GM19351 (cell line): ENCODE results near the gene UBE2K.
"Not testable (repeated sequence)": the region's sequence is repeated elsewhere in the genome, so short reads cannot be mapped to it uniquely, and the experiment has no call there.

Source experiments
- ATAC-seq: cut with Tn5 transposase; IDR thresholded peaks from one replicate; pipeline ENCODE4 v1.9.1; 2021; ENCODE audit warnings: mild to moderate bottlenecking, moderate library complexity; ENCODE audit not compliant: unreplicated experiment

The UBE2K gene, protein sequence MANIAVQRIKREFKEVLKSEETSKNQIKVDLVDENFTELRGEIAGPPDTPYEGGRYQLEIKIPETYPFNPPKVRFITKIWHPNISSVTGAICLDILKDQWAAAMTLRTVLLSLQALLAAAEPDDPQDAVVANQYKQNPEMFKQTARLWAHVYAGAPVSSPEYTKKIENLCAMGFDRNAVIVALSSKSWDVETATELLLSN

DNA sequence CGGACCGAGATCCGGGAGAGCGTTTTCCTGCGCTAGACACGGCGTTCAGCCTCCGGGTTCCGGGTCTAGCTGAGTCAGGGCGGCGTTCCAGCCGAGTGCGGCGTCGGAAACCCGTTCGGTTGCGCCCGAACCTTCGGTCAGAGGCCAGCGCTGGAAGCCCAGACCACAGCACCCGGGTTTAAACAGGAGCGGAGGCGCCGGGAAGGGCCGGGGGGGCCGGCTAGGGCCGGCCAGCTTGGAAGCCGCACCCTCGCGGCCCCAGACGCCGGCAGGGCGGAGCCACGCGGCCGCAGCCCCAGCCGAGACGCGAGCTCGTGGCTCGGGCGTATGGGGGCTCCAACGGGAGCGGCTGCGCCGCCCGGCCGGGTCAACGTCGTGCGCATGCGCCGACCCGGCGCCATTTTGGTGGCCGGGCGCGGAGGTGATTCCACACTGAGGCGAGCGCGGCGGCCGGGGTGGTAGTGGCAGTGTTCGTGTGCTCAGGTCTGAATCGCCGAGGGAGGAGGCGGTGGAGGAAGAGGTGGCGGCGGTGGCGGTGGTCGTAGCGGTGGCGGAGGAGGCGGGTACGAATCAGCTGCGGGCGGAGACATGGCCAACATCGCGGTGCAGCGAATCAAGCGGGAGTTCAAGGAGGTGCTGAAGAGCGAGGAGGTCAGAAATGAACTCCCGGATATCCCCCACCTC lies at the start of gene UBE2K:
Gene UBE2K, plus strand, starts transcription at position 397 of the 684 bp plus-strand sequence. Its CDS starts 192 bp downstream, at position 589.
- ATAC-seq = peak; percentile 81

DNA sequence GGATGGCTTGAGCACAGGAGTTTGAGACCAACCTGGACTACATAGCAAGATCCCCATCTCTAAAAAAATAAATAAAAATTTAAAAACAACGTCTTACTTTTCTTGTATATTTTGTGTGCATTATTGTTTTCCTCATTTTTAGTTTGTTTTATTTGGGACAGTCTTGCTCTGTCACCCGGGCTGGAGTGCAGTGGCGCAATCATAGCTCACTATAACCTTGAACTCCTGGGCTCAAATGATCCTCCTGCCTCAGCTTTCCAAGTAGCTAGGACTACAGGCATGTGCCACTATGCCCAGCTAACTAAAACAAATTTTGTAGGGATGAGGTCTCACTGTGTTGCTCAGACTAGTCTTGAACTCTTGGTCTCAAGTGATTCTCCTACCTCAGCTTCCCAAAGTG lies 49.7 kb upstream of the UBE2K start:
- ATAC-seq = no peak

DNA sequence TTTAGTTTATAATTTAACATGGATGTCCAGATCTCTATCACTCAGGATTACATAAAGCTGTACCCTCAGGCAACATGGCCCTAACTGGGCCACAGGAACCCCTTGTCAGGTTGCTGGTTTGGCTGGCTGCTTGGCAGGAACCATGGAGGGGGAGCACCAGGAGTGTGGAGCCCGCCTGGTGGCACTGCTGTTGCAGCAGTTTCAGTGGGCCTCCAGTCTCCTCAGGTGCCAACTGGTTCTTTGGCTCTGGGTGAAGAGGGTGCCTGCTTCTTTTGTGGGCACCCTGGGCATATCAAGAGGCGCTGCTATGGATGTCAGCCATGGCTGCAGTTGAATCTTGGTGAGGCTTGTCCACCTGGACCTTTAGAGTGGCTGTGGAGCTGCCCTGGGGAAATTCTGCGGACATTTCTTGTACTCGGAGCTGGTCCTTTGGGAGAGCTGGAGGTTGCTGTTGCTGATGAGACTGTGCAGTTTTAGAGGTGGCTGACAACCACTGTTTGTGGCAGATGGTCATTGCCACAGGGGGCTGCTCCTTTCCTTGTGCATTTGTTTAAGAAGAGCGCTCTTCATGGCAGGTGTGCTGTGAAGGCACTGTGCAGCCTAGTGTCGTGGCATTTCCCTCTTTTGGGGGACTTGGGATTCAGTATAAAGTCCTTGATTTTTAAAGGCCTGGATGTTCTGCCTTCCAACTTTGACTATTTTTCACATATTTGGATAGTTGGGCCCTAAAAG lies 48.9 kb upstream of the UBE2K start:
- ATAC-seq = no peak

DNA sequence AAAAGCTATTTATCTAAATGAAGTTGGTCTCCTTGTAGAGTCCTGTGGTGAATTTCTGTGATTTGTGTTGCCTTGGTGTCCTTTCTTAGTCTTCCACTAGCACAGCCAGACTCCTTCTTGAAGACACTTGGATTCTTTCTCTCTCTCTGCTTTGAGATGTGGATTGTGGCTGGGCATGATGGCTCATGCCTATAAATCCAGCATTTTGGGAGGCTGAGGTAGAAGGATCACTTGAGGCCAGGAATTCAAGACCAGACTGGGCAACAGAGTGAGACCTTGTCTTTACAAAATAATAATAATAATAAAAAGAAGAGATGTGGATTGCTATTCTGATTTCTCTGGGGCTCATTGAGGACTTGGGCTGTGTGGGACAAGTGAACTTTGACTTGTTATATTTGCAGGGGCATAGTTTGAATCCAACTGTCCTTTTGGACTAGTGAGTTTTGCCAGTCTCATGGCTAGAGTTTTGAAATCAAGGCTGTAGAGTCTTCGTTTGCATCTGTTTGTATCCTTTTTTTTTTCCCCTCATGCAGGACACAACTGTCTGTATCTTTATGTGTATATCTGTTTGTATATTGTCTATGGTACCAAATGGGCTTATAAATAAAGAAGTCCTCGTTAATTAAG lies 48.2 kb upstream of the UBE2K start:
- no peak for ATAC-seq

DNA sequence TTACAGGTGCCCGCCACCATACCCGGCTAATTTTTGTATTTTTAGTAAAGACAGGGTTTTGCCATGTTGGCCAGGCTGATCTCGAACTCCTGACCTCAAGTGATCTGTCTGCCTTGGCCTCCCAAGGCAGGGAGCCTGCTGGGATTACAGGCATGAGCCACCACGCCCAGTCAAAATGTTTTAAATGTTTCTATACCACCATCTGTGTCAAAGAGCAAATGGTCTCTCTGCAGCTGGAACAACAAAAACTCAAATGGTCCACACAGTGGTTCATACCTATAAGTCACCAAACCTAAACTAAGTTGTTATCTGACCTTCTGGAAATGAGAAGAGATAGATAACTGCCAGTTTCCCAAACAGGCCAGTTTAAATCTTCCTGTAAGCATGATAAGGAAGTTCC lies 46.4 kb upstream of the UBE2K start:
- ATAC-seq = not testable (repeated sequence)

DNA sequence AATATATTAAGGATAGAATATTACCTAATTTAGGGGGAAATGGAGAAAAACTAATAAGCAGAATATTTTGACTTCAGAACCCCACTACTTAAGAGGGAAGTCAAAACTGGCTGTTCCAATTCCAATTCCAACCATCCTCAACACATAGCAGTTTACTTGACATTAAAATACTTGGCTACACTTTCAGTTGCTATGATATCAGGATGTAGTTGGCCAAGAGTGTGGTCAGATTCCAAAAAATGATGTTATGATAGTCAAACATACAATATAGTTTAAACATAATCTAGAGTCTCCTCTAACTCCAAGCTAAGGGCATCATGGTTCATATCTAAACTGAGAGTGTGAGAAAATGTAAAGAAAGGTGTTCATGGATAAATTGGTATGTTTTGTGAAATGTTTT lies 42.7 kb upstream of the UBE2K start:
- no peak for ATAC-seq

DNA sequence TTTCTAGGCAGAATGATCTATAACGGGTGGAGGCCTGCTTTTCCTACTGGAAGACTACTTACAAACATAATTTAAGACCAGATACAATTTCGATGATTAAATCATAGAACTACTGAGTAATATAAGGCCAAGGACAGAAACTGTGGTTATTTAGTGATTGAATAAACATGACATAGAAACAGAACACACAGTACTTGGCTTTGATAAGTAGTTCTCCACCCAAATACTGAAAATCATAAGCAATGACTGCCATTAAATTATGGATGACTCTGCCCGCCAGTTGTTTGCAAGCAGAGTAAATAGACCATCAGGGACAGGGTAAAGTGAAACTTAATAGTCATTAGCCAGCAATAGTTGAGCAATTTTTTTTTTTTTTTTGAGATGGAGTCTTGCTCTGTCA lies 42.1 kb upstream of the UBE2K start:
- no peak for ATAC-seq

DNA sequence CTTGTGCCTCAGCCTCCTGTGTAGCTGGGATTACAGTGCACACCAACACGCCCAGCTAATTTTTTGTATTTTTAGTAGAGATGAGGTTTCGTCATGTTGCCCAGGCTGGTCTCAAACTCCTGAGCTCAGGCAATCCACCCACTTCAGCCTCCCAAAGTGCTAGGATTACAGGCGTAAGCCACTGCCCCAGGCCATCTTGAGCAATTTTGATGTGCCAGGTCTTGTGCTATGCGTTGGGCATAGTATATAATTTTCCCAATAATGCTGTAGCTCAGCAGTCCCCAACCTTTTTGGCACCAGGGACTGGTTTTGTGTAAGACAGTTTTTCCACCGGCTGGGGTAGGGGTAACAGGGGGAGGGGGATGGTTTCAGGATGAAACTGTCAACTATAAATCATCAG lies 41.3 kb upstream of the UBE2K start:
- ATAC-seq = not testable (repeated sequence)

DNA sequence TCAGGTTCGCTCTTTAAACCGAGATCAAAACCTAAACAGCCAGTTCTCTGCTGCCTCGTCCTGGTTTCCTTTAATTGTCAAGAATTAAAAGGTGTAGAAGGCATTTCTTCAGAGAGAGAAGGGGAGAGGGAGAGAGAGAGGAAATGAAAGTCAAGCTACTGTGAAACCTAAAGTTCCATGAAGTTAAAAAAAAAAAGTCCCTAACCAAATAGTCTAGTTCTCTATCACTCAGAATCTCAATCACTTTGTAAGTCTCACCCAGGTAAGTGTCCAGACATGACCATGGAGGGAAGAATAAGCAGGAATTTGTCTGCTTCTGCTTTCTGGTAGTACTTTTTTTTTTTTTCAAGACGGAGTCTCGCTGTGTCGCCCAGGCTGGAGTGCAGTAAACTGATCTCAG lies 40.5 kb upstream of the UBE2K start:
- ATAC-seq = peak; percentile 76

DNA sequence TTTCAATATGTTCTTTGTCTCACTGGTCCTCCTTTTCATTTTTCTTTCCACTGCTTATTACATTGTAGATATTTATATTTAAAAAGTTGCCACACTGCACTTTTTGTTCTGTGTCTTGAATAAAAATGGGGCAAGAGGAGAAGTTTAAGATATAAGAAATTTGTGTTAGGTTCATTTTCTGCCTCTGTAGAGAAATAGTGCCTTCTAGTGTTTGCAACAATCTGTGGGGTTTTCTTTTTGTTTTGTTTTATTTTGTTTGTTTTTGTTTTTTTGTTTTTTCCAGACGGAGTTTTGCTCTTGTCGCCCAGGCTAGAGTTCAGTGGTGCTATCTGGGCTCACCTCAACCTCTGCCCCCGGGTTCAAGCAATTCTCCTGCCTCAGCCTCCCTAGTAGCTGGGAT lies 39.2 kb upstream of the UBE2K start:
- ATAC-seq = no peak

DNA sequence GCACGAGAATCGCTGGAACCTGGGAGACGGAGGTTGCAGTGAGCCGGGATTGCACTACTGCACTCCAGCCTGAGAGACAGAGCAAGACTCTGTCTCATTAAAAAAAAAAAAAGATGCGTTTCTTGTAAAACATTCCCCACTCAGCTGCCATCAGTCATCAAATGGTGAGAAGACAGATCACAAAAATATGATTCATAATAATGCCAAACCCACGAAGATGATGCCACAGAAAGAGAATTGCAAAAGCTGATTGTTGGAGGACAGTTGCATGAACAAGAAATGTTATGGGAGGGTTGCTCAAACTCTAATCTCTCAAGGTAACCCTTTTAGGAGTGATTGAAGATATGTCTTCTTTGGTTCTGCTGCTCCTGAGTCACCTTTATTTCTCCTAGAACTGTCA lies 37.9 kb upstream of the UBE2K start:
- ATAC-seq = no peak

DNA sequence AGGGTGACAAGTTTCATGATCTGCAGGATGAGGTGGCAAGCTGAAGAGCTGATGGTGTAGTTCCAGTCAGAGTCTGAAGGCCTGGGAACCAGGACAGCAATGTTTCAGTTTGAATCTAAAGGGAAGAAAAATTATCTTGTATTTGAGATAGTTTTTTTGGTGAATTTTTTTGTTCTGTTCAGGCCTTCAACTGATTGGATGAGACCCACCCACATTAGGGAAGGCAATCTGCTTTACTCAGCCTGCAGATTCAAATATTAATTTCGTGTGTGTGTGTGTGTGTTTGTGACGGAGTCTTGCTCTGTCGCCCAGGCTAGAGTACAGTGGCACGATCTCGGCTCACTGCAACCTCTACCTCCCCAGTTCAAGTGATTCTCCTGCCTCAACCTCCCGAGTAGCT lies 37.2 kb upstream of the UBE2K start:
- ATAC-seq = no peak

DNA sequence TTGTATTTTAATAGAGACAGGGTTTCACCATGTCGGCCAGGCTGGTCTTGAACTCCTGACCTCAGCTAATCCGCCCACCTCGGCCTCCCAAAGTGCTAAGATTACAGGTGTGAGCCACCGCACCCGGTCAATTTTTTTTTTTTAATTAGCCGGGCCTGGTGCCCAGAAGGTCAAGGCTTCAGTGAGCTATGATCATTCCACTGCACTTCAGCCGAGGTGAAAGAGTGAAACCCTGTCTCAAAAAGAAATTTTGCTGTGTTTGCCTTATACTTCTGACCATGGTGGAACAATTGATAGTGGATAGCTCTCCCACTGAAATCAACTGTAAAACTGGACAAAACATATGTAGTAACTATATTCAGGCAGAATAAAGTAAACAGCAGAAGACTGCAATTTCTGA lies 35.3 kb upstream of the UBE2K start:
- no peak for ATAC-seq

DNA sequence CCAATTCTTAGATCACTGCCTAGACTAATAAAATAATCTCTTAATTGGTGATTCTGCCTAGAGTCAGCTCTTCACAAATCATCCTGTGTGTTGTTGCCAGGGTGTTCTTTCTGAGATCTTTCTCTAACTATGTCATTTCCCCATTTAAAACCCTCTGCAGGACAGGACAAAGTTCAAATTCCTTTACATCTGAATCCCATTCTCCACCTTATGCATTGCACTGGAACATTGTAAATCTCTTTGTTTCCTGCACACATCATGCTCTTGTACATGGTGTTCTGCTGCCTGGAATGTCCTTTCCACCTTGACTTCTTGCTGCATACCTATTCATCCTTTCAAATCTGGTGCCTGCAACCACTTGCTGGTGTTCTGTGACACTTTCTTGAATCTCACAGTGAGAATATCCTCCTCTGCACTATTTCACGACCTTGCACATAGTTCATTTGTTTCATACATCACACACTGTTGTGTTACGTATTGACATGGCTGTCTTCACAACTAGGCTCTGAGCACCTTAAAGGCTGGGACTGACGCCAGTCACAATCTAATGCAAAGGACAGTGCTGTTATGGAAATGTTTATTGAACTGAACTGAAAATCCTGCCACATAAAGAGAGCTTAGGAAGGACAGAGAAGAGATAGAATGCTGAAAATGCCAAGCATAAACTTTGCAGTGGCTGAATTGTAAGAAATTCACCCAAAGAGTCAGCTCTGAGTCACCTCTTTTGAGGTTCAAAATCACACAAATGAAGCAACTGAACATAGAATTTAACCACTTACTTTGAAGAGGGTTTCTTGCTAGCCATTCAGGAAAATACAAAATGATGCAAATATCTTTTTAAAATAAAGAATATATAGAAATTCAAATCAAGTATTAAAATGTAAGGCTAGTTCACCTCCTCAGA lies 32.9 kb upstream of the UBE2K start:
- no peak for ATAC-seq

DNA sequence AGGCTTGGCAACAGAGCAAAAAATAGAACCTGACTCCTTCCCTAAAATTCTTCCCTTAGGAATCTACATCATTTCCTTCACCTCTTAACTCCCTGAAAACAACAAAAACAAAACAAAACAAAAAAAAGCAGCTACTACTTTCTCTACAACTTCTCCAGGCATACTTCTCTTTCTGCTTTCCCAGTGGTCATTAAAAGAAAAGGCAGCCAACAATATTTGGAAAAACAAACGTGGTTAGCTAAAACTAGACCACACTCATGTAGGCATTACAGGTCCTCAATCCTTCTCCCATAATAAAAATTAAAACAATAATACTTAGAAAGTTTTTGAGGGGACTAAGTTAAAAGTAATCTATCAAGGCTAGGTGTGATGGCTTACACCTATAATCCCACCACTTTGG lies 30.2 kb upstream of the UBE2K start:
- ATAC-seq = no peak

DNA sequence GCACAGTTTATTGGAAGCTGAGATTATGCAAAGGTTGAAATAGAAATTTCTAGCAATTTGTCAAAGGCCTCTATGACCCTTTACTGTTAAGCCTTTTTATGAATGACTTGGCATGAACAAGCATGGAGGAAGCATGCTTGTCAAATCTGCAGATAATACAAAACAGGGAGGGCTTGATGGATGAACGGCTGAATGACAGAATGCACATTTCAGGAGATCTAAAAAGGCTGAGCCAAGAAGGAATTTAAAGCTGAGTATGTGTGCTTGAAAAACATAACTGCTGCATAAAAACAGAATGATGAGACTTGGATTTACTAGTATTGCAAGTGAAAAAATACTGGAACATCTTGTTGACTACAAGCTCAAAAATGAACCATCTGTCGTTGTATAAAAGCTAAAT lies 29.0 kb upstream of the UBE2K start:
- ATAC-seq = no peak

DNA sequence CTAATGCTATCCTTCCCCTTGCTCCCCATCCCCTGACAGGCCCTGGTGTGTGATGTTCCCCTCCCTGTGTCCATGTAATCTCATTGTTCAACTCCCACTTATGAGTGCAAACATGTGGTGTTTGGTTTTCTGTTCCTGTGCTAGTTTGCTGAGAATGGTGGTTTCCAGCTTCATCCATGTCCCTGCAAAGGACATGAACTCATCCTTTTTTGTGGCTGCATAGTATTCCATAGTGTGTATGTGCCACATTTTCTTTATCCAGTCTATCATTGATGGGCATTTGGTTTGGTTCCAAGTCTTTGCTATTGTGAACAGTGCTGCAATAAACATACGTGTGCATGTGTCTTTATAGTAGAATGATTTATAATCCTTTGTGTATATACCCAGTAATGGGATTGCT lies 27.6 kb upstream of the UBE2K start:
- ATAC-seq = not testable (repeated sequence)

DNA sequence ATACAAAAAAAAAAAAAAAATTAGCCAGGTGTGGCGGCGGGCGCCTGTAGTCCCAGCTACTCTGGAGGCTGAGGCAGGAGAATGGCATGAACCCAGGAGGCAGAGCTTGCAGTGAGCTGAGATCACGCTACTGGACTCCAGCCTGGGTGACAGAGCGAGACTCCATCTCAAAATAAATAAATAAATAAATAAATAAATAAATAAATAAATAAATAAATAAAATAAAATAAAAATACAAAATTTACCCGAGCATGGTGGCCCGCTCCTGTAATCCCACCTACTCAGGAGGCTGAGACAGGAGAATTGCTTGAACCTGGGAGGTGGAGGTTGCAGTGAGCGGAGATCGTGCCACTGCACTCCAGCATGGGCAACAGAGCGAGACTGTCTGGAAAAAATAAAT lies 22.3 kb upstream of the UBE2K start:
- ATAC-seq = not testable (repeated sequence)

DNA sequence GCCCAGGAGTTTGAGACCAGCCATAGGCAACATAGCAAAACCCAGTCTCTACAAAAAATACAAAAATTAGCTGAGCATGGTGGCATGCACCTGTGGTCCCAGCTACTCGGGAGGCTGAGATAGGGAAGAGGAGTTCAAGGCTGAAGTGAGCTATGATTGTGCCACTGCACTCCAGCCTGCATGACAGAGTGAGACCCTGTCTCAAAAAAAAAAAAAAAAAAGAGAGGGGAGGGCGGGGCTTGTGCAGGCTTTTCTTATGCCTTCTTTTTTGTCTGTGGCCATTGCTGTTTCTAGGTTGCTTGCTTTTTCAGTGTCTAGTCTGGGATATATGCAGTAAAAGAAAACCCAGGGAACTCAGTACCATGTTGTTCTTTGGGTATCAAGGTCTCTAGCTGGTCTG lies 16.9 kb upstream of the UBE2K start:
- not testable (repeated sequence) for ATAC-seq

DNA sequence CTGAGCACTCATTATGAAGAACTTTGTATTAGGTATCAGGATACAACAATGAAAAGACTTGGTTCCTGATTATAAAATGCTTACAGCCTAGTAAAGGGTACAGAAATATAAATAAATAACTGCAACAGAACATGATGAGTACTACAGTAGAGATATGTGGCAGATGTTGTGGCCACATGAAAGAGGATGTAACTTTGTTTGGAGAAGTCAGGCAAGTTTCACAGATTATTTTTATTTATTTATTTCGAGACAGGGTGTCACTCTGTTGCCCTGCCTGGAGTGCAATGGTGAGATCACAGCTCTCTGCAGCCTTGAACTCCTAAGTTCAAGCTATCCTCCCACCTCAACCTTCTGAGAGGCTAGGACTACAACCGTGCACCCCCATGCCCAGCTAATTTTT lies 15.8 kb upstream of the UBE2K start:
- ATAC-seq = peak; percentile 89

DNA sequence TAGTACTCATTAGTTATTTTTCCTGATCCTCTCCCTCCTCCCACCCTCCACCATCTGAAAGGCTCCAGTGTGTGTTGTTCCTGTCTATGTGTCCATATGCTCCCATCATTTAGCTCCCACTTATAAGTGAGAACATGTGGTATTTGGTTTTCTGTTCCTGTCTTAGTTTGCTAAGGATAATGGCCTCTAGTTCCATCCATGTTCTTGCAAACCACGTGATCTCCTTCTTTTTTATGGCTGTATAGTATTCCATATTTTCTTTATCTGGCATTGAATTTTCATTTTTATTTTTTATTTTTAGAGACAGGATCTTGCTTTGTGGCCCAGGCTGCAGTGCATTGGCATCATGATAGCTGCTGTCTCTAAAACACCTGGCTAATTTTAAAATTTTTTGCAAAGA lies 11.9 kb upstream of the UBE2K start:
- no peak for ATAC-seq
